Mesenchymal stem cell (in vitro differentiated cells and primary cell): Measurements from ENCODE around the gene ARL13A.

ENCODE experiments used
- DNase-seq: peaks from one replicate; pipeline ENCODE4 v3.0.0-alpha.2; 2013
- H2AFZ ChIP-seq: one replicate; pipeline ENCODE4 v1.6.1; 2013; ENCODE audit warnings: low read depth, mild to moderate bottlenecking, control low read depth, inconsistent platforms, low read length, moderate library complexity
- H2AK5ac ChIP-seq: 2 replicates; pipeline ENCODE4 v1.6.1; 2013; ENCODE audit warnings: low read length, moderate library complexity, mild to moderate bottlenecking, inconsistent platforms; ENCODE audit not compliant: severe bottlenecking
- H2BK120ac ChIP-seq: one replicate; pipeline ENCODE4 v1.6.1; 2013; ENCODE audit warnings: low read depth, mild to moderate bottlenecking, inconsistent platforms, low read length, moderate library complexity
- H2BK12ac ChIP-seq, 2 experiments: one replicate each; pipeline ENCODE4 v1.6.1; 2013; ENCODE audit warnings: inconsistent platforms in 2 of 2, low read length in 2 of 2, mild to moderate bottlenecking in 2 of 2, moderate library complexity in 2 of 2, control low read depth in 1 of 2
- H2BK15ac ChIP-seq: one replicate; pipeline ENCODE4 v1.6.1; 2013; ENCODE audit warnings: mild to moderate bottlenecking, low read depth, inconsistent platforms; ENCODE audit not compliant: poor library complexity, severe bottlenecking
- H2BK5ac ChIP-seq: 2 replicates; pipeline ENCODE4 v1.6.1; 2013; ENCODE audit warnings: low read depth, mild to moderate bottlenecking, low read length, control low read depth, inconsistent platforms; ENCODE audit not compliant: poor library complexity, severe bottlenecking
- H3K14ac ChIP-seq, 2 experiments: one replicate each; pipeline ENCODE4 v1.6.1; 2013; ENCODE audit warnings: inconsistent platforms in 2 of 2, low read length in 2 of 2, control low read depth in 1 of 2, mild to moderate bottlenecking in 1 of 2, moderate library complexity in 1 of 2
- H3K18ac ChIP-seq, 2 experiments: one replicate each; pipeline ENCODE4 v1.6.1; 2013; ENCODE audit warnings: inconsistent platforms in 2 of 2, low read length in 2 of 2, control low read depth in 1 of 2, low read depth in 1 of 2, mild to moderate bottlenecking in 1 of 2
- H3K23ac ChIP-seq, 2 experiments: one replicate each; pipeline ENCODE4 v1.6.1; 2013; ENCODE audit warnings: inconsistent platforms in 2 of 2, low read length in 2 of 2, mild to moderate bottlenecking in 2 of 2, moderate library complexity in 2 of 2, control low read depth in 1 of 2
- H3K27ac ChIP-seq: 2 replicates; pipeline ENCODE4 v1.5.1; 2013; ENCODE audit warnings: mild to moderate bottlenecking, moderate library complexity, low read length, control low read depth, inconsistent platforms; ENCODE audit not compliant: poor library complexity, severe bottlenecking
- H3K27me3 ChIP-seq, 2 experiments: 2 replicates each; pipeline versions ENCODE4 v1.6.1 to v1.7.0; 2013; ENCODE audit warnings: low read length in 2 of 2, mild to moderate bottlenecking in 2 of 2, moderate library complexity in 2 of 2, control low read depth in 1 of 2, inconsistent platforms in 1 of 2; ENCODE audit not compliant: control insufficient read depth in 1 of 2, insufficient read depth in 1 of 2
- H3K36me3 ChIP-seq, 2 experiments: 2 replicates each; pipeline versions ENCODE4 v1.6.1 to v1.7.0; 2013; ENCODE audit warnings: low read length in 2 of 2, control low read depth in 1 of 2, inconsistent platforms in 1 of 2, low read depth in 1 of 2, mild to moderate bottlenecking in 1 of 2; ENCODE audit not compliant: insufficient read depth in 2 of 2, control insufficient read depth in 1 of 2
- H3K4ac ChIP-seq, 2 experiments: one replicate each; pipeline ENCODE4 v1.6.1; 2013; ENCODE audit warnings: inconsistent platforms in 2 of 2, low read length in 2 of 2, mild to moderate bottlenecking in 2 of 2, moderate library complexity in 2 of 2, control low read depth in 1 of 2, low read depth in 1 of 2
- H3K4me1 ChIP-seq: 2 replicates; pipeline ENCODE4 v1.6.1; 2013; ENCODE audit warnings: low read depth, low read length, control low read depth; ENCODE audit not compliant: control insufficient read depth, insufficient read depth
- H3K4me2 ChIP-seq: 2 replicates; pipeline ENCODE4 v1.6.1; 2013; ENCODE audit warnings: low read length, mild to moderate bottlenecking, inconsistent platforms; ENCODE audit not compliant: poor library complexity, severe bottlenecking
- H3K4me3 ChIP-seq, 2 experiments: 2 replicates each; pipeline versions ENCODE4 v1.5.1 to v1.7.0; 2013; ENCODE audit warnings: low read length in 2 of 2, mild to moderate bottlenecking in 2 of 2, control low read depth in 1 of 2, low read depth in 1 of 2; ENCODE audit not compliant: insufficient read depth in 1 of 2
- H3K79me1 ChIP-seq: replicated peaks from 2 replicates; pipeline ENCODE4 v1.6.1; 2013; ENCODE audit warnings: mild to moderate bottlenecking, control low read depth, low read length, inconsistent platforms; ENCODE audit not compliant: poor library complexity, severe bottlenecking
- H3K9ac ChIP-seq: 2 replicates; pipeline ENCODE4 v1.7.0; 2013; ENCODE audit warnings: mild to moderate bottlenecking, low read length, moderate library complexity
- H3K9me3 ChIP-seq: 2 replicates; pipeline ENCODE4 v1.7.0; 2013; ENCODE audit warnings: mild to moderate bottlenecking, low read length; ENCODE audit not compliant: control insufficient read depth
- H4K8ac ChIP-seq: one replicate; pipeline ENCODE4 v1.6.1; 2013; ENCODE audit warnings: inconsistent platforms, mild to moderate bottlenecking, low read length, moderate library complexity
- H4K91ac ChIP-seq: one replicate; pipeline ENCODE4 v1.6.1; 2013; ENCODE audit warnings: mild to moderate bottlenecking, low read length, inconsistent platforms
- WGBS: methylation state at CpG from one replicate; pipeline ENCODE4 v1.1.7; 2013; ENCODE audit warnings: mixed read lengths; 5-methylcytosine and 5-hydroxymethylcytosine counted together

ARL13A gene

DNA sequence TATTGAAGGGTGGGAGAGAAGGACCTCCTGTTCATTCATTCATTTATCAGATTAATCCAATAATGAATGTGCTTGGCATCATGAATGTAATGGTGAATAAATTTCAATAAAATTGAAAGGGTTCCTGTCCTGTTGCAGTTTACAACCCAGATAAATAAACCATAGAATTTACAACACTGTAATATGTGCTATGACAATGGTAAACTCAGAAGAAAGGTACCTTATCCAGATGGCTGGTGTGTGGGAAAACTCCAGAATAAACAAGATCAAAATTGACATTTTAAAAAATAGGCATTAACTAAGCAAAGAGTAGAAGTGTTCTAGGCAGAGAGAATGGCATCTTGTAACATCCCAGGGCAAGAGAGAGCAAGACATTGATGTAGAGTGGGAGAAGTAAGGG lies 15.3 kb downstream of the ARL13A start:
- H3K4me2 ChIP-seq, result no peak overlapping the region
- no peak overlapping the region for H3K23ac ChIP-seq
- no peak overlapping the region for H2AFZ ChIP-seq
- H3K9ac ChIP-seq, result no peak overlapping the region
- no peak overlapping the region for H2BK15ac ChIP-seq
- H2BK120ac ChIP-seq, result no peak overlapping the region
- no peak overlapping the region for H2BK12ac ChIP-seq
- no peak for DNase-seq
- H4K91ac ChIP-seq, result no peak overlapping the region
- no peak overlapping the region for H4K8ac ChIP-seq
- no peak overlapping the region for H3K18ac ChIP-seq
- H3K4me1 ChIP-seq, result peaks cover 9% of the 10 kb centered on the region
- H3K14ac ChIP-seq, result no peak overlapping the region
- no peaks in the 10 kb centered on the region for H3K79me1 ChIP-seq
- no peak overlapping the region for H3K4ac ChIP-seq
- no peaks in the 10 kb centered on the region for H3K9me3 ChIP-seq
- peaks cover 0 to 14% of the 10 kb centered on the region in 2 experiments for H3K27me3 ChIP-seq
- H2AK5ac ChIP-seq, result no peak overlapping the region
- H3K36me3 ChIP-seq, result no peaks in the 10 kb centered on the region
- no peak overlapping the region for H3K4me3 ChIP-seq
- H2BK5ac ChIP-seq, result no peak overlapping the region
- H3K27ac ChIP-seq, result no peak overlapping the region

DNA sequence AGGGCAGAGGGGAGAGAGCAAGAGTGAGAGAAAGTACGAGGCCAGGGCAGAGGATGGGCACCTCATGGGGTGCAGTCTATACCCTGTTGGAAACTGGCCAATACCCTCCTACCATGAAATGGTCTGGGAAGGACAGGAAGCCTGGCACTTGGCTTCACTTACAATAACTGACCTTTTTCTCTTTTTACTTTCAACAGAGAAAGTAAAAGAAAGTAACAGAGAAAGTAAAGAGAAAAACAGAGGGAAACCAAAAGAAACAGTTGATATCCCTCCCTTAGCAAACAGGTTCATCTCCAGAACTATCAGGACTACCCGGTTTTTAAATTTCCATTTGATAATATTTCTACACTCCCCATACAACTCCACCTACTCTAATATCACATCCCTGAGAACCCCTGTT lies 20.6 kb downstream of the ARL13A start:
- no peak overlapping the region for H2BK15ac ChIP-seq
- H2BK5ac ChIP-seq, result no peak overlapping the region
- H3K14ac ChIP-seq, result no peak overlapping the region
- H3K18ac ChIP-seq, result no peak overlapping the region
- no peaks in the 10 kb centered on the region for H3K79me1 ChIP-seq
- H3K27ac ChIP-seq, result no peak overlapping the region
- H2BK12ac ChIP-seq, result no peak overlapping the region
- H2AK5ac ChIP-seq, result no peak overlapping the region
- no peak for DNase-seq
- H4K91ac ChIP-seq, result no peak overlapping the region
- no peak overlapping the region for H3K9ac ChIP-seq
- no peak overlapping the region for H4K8ac ChIP-seq
- no peak overlapping the region for H3K4ac ChIP-seq
- no peaks in the 10 kb centered on the region for H3K9me3 ChIP-seq
- no peak overlapping the region for H3K4me3 ChIP-seq
- 93% methylated on average over 1 of the region's 2 CpGs for WGBS
- no peaks in the 10 kb centered on the region for H3K36me3 ChIP-seq
- no peak overlapping the region for H3K23ac ChIP-seq
- no peak overlapping the region for H3K4me2 ChIP-seq
- H2AFZ ChIP-seq, result no peak overlapping the region
- H2BK120ac ChIP-seq, result no peak overlapping the region
- H3K4me1 ChIP-seq, result no peaks in the 10 kb centered on the region
- peaks cover 0 to 12% of the 10 kb centered on the region in 2 experiments for H3K27me3 ChIP-seq

GRCh38 chrX:100994352-100995281 lies 25.1 kb downstream of the ARL13A start:
- H3K4me1 ChIP-seq, result peaks cover 1% of the 10 kb centered on the region
- no peak overlapping the region for H3K14ac ChIP-seq
- H2BK15ac ChIP-seq, result no peak overlapping the region
- H3K79me1 ChIP-seq, result no peaks in the 10 kb centered on the region
- no peak overlapping the region for H3K4me2 ChIP-seq
- peak overlapping the region; percentile 62 for H3K27ac ChIP-seq
- no peak overlapping the region for H2BK120ac ChIP-seq
- H2AFZ ChIP-seq, result no peak overlapping the region
- no peak overlapping the region for H4K91ac ChIP-seq
- H3K27me3 ChIP-seq, result no peaks in the 10 kb centered on the region
- 57% methylated on average over 3 of the region's 5 CpGs for WGBS
- H3K4ac ChIP-seq, result no peak overlapping the region
- H3K36me3 ChIP-seq, result no peaks in the 10 kb centered on the region
- no peak overlapping the region for H2BK5ac ChIP-seq
- peak; percentile 57 for DNase-seq
- H3K23ac ChIP-seq, result no peak overlapping the region
- H4K8ac ChIP-seq, result no peak overlapping the region
- peaks cover 3% of the 10 kb centered on the region for H3K9me3 ChIP-seq
- H3K4me3 ChIP-seq, result no peak overlapping the region
- H3K9ac ChIP-seq, result peak overlapping the region; percentile 21
- H3K18ac ChIP-seq, result peak overlapping the region in 1 of 2 experiments; percentile 12
- no peak overlapping the region for H2BK12ac ChIP-seq
- H2AK5ac ChIP-seq, result no peak overlapping the region

- Histone ChIP-seq H3K4me1 (peaks cover 1% of the 10 kb centered on the region), H3K9ac (peak overlapping the region; percentile 21), H3K79me1 (no peaks in the 10 kb centered on the region), H3K9me3 (peaks cover 3% of the 10 kb centered on the region), H3K14ac (no peak overlapping the region), H3K27me3 (no peaks in the 10 kb centered on the region), H3K4me3 (no peak overlapping the region), H3K27ac (peak overlapping the region; percentile 62), H3K36me3 (no peaks in the 10 kb centered on the region), H4K8ac (peak overlapping the region; percentile 37), H2AK5ac (no peak overlapping the region), H3K23ac (no peak overlapping the region), H3K4me2 (no peak overlapping the region), H3K4ac (no peak overlapping the region), H4K91ac (no peak overlapping the region), H3K18ac (peak overlapping the region in 1 of 2 experiments; percentile 24), H2BK12ac (no peak overlapping the region), H2BK120ac (no peak overlapping the region), H2BK15ac (no peak overlapping the region), H2BK5ac (no peak overlapping the region), H2AFZ (no peak overlapping the region)
- 0% methylated on average over 3 of the region's 5 CpGs for WGBS
- DNase-seq, result peak; percentile 84
These were observed 26.0 kb downstream of the ARL13A start for GRCh38 chrX:100995469-100995868.
